ENCODE measurements around the gene TYMP. TPM values are rescaled to one million over a fixed set of nuclear protein-coding genes. Genes with fewer than 3 reads are reported as not detected.
A peak's percentile ranks its signal among the peaks of the same experiment; 100 is the strongest.

Gene TYMP
- total RNA-seq, 2 donors from 2014 or later, result 29.8 to 65.3 TPM

- Histone ChIP-seq H3K9me3 (no peaks in the 10 kb centered on the region), H3K36me3 (replicated peaks in 1 of 2; ENCODE audit: insufficient read depth in 1 of 2, low read depth in 2 of 2) (peaks cover 0 to 2% of the 10 kb centered on the region in 2 donors), H3K27me3 (no peaks in the 10 kb centered on the region), H3K4me1 (peaks cover 38% of the 10 kb centered on the region), H3K4me3 (no peak overlapping the region), H3K27ac (no peak overlapping the region)
- peak in 1 of 4 donors; percentile 16 for DNase-seq
- TF ChIP-seq CTCF (IDR thresholded peaks at IDR 0.05) (no peak), POLR2A (IDR thresholded peaks at IDR 0.05) (no peak)
- intact Hi-C loops (cut with DNase I), result loop anchor here (5.0 to 10.0 kb wide), 2 partner anchors 36 to 258 kb away; partner anchors contain the start of gene TUBGCP6
- 82 to 87% methylated on average over 16 to 21 of the region's 24 CpGs for WGBS, 2 donors
- ATAC-seq, result no peak
Measured at GRCh38 chr22:50502628-50503474, 27.0 kb downstream of the TYMP start.

- Histone ChIP-seq H3K27ac (no peak overlapping the region), H3K4me1 (peaks cover 38% of the 10 kb centered on the region), H3K36me3 (replicated peaks in 1 of 2; ENCODE audit: insufficient read depth in 1 of 2, low read depth in 2 of 2) (peaks cover 0 to 2% of the 10 kb centered on the region in 2 donors), H3K9me3 (no peaks in the 10 kb centered on the region), H3K4me3 (no peak overlapping the region), H3K27me3 (no peaks in the 10 kb centered on the region)
- no peak for TF ChIP-seq POLR2A (IDR thresholded peaks at IDR 0.05)
- ATAC-seq (no peak), DNase-seq (no peak)
- 84 to 86% methylated on average over 4 to 6 of the region's 6 CpGs for WGBS, 2 donors
- intact Hi-C loops (cut with DNase I), result loop anchor here (5.0 to 10.0 kb wide), 2 partner anchors 35 to 257 kb away; partner anchors contain the start of gene TUBGCP6
Measured at GRCh38 chr22:50502096-50502495, 27.7 kb downstream of the TYMP start.

GRCh38 chr22:50500452-50500851 is 29.4 kb downstream of the TYMP start:
- H3K27ac ChIP-seq, result no peak overlapping the region
- WGBS, 2 donors, result 81 to 87% methylated on average over 12 of the region's 12 CpGs
- no peaks in the 10 kb centered on the region for H3K9me3 ChIP-seq
- H3K4me3 ChIP-seq, result no peak overlapping the region
- no peak for TF ChIP-seq POLR2A (IDR thresholded peaks at IDR 0.05)
- no peak for TF ChIP-seq CTCF (IDR thresholded peaks at IDR 0.05)
- H3K4me1 ChIP-seq, result peaks cover 22% of the 10 kb centered on the region
- H3K36me3 ChIP-seq (replicated peaks in 1 of 2; ENCODE audit: insufficient read depth in 1 of 2, low read depth in 2 of 2), result peaks cover 0 to 2% of the 10 kb centered on the region in 2 donors
- H3K27me3 ChIP-seq, result no peaks in the 10 kb centered on the region
- no peak for DNase-seq
- intact Hi-C loops (cut with DNase I), result loop anchor here (5.0 to 10.0 kb wide), 2 partner anchors 33 to 256 kb away; partner anchors contain the start of gene TUBGCP6
- no peak for ATAC-seq

GRCh38 chr22:50498322-50498890 is 31.4 kb downstream of the TYMP start:
- no peak overlapping the region for H3K4me3 ChIP-seq
- DNase-seq, result peak; percentile 85 to 87 (median 86)
- 7% methylated on average over 13 of the region's 13 CpGs for WGBS, 2 donors
- intact Hi-C loops (cut with DNase I), result no loop called here
- ATAC-seq, result peak; percentile 94
- TF ChIP-seq CTCF (IDR thresholded peaks at IDR 0.05) (peak; percentile 54 to 83 (median 78)), POLR2A (IDR thresholded peaks at IDR 0.05) (no peak)
- no peaks in the 10 kb centered on the region for H3K27me3 ChIP-seq
- H3K9me3 ChIP-seq, result no peaks in the 10 kb centered on the region
- peaks cover 0 to 2% of the 10 kb centered on the region in 2 donors for H3K36me3 ChIP-seq (replicated peaks in 1 of 2; ENCODE audit: insufficient read depth in 1 of 2, low read depth in 2 of 2)
- H3K4me1 ChIP-seq, result peaks cover 11% of the 10 kb centered on the region
- H3K27ac ChIP-seq, result peak overlapping the region in 3 of 4 donors; percentile 16 to 52 (median 29)

- H3K27me3 ChIP-seq, result no peaks in the 10 kb centered on the region
- H3K4me3 ChIP-seq, result no peak overlapping the region
- H3K36me3 ChIP-seq (replicated peaks in 1 of 2; ENCODE audit: insufficient read depth in 1 of 2, low read depth in 2 of 2), result no peaks in the 10 kb centered on the region
- H3K4me1 ChIP-seq, result peaks cover 11% of the 10 kb centered on the region
- H3K9me3 ChIP-seq, result no peaks in the 10 kb centered on the region
- no peak for TF ChIP-seq CTCF (IDR thresholded peaks at IDR 0.05)
- no peak for TF ChIP-seq POLR2A (IDR thresholded peaks at IDR 0.05)
- 49 to 64% methylated on average over 6 of the region's 6 CpGs for WGBS, 2 donors
- H3K27ac ChIP-seq, result no peak overlapping the region
- intact Hi-C loops (cut with DNase I), result no loop called here
- DNase-seq (no peak), ATAC-seq (no peak)
Measured at GRCh38 chr22:50497093-50497492, 32.7 kb downstream of the TYMP start.
